HAP-1 (cell line): ENCODE measurements around the gene HTD2.

Experiments used
- DNase-seq, 2 experiments: peaks; one replicate each; pipeline ENCODE4 v3.0.0-alpha.2; 2016 to 2020; ENCODE audit warnings: low spot score in 2 of 2
- H3K27me3 ChIP-seq: fragments of 250-450 bp; sonication (Bioruptor Pico); 2 replicates; pipeline ENCODE4 v1.5.1; 2020; ENCODE audit warnings: low read depth, mild to moderate bottlenecking, moderate library complexity
- H3K36me3 ChIP-seq: fragments of 250-450 bp; sonication (Bioruptor Pico); replicated peaks from 2 replicates; pipeline ENCODE4 v1.5.1; 2020; ENCODE audit warnings: mild to moderate bottlenecking
- H3K4me1 ChIP-seq: fragments of 250-450 bp; sonication (Bioruptor Pico); 2 replicates; pipeline ENCODE4 v1.5.1; 2020; ENCODE audit warnings: mild to moderate bottlenecking
- H3K4me3 ChIP-seq: fragments of 250-450 bp; sonication (Bioruptor Pico); 2 replicates; pipeline ENCODE4 v1.5.1; 2020; ENCODE audit warnings: mild to moderate bottlenecking, moderate library complexity
- H3K9me3 ChIP-seq: fragments of 250-450 bp; sonication (Bioruptor Pico); 2 replicates; pipeline ENCODE4 v1.5.1; 2020; ENCODE audit warnings: mild to moderate bottlenecking, moderate library complexity
- in situ Hi-C: fragments of 300-500 bp; cut with MboI; formaldehyde crosslinking; loops from 3 replicates; pipeline ENCODE4 v1.14.3; 2020; ENCODE audit warnings: low sequenced_read_pairs, inconsistent platforms, mixed read lengths

Gene HTD2

DNA sequence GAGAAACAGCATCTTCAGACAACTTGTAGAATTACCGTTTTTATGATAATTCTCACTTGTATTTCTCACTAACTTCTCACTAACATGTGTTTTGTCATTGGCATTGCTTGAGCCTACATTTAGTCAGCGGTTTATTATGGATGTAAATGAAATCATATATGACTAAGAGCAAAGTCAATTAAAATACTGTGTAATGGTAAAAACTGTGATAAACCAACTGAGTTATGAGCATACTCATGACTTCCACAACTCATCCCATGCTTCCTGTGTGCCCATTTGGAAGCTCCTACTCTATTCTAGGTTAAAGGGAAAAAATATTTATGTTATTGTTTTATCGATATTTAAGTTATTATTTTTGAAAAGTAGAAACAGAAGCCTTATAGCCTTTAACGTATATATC lies 39.1 kb downstream of the HTD2 start:
- H3K27me3 ChIP-seq: no peaks in the 10 kb centered on the region
- no peaks in the 10 kb centered on the region for H3K36me3 ChIP-seq
- H3K4me1 ChIP-seq: no peaks in the 10 kb centered on the region
- in situ Hi-C loops: no loop called here
- no peaks in the 10 kb centered on the region for H3K9me3 ChIP-seq
- no peak for DNase-seq
- no peak overlapping the region for H3K4me3 ChIP-seq

DNA sequence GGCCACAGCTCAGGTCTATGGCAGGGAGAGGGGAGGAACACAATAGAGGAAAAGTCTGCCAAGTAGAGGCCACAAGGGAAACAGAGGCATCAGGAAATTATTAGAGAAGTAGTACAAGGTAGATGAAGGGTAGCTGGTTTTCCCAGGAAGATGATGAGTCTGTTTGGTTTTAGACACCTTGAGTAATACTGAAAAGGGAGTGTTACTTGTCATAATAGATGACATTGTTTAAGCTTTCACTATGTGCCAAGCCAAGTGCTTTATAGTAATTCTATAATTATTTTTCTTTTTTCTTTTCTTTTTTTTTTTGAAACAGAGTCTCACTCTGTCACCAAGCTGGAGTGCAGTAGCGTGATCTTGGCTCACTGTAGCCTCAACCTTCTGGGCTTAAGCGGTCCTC lies 40.0 kb downstream of the HTD2 start:
- no peak overlapping the region for H3K4me3 ChIP-seq
- no peaks in the 10 kb centered on the region for H3K9me3 ChIP-seq
- in situ Hi-C loops: no loop called here
- H3K4me1 ChIP-seq: no peaks in the 10 kb centered on the region
- DNase-seq: no peak
- H3K36me3 ChIP-seq: no peaks in the 10 kb centered on the region
- no peaks in the 10 kb centered on the region for H3K27me3 ChIP-seq

DNA sequence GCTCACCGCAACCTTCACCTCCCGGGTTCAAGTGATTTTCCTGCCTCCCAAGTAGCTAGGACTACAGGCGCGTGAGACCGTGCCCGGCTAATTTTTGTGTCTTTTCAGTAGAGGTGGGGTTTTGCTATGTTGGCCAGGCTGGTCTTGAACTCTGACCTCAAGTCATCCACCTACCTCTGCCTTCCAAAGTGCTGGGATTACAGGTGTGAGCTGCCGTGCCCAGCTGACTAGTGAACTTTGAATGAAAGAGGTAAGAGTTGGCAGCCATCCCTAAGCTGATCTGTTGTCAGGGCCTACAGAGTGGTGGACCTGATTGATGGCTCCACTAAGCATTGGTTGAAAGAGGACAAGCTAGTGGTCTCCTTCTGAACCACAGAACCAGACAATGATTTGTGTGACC lies 41.7 kb downstream of the HTD2 start:
- Histone ChIP-seq H3K36me3 (no peaks in the 10 kb centered on the region), H3K27me3 (no peaks in the 10 kb centered on the region), H3K9me3 (no peaks in the 10 kb centered on the region), H3K4me1 (no peaks in the 10 kb centered on the region), H3K4me3 (no peak overlapping the region)
- DNase-seq: no peak
- in situ Hi-C loops: no loop called here

DNA sequence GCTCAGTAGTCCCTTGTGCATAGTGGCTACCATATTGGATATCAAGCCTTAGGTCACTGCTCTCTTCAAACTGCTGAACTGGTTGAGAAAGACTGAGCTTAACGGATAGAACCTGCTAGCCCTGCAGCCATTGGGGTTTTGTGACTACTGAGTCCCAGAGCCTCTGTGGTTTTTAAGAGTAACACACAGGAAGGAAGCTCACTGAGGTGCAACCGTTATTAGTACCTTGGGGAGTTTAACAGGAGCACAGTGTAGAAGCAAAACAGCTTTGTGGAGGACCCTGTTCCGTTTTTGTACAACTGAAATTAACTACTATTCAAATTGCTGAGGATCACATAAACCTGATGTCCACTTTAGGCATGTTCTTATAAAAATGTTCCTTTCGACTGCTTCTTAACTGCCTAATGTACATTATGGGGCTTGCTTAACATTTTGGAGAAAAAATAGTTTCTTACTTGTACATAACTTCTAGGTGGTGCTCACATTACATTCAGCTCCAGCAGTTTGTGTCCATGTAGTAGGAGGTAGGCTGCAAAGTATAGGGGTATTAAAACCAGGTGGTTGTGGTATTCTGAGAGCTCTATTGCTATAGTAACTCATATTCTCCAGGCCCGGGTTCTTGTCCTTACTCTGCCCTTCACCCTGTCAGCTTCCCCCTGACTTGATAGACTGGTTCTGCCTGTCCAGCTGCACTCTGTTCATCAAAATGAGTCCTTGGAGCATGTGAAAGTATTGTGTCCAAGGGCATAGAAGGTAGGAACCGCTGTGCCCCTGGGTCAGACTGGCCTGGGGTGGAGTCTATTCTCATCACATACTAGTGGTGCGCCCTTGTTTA lies 43.7 kb downstream of the HTD2 start:
- H3K4me1 ChIP-seq: no peaks in the 10 kb centered on the region

DNA sequence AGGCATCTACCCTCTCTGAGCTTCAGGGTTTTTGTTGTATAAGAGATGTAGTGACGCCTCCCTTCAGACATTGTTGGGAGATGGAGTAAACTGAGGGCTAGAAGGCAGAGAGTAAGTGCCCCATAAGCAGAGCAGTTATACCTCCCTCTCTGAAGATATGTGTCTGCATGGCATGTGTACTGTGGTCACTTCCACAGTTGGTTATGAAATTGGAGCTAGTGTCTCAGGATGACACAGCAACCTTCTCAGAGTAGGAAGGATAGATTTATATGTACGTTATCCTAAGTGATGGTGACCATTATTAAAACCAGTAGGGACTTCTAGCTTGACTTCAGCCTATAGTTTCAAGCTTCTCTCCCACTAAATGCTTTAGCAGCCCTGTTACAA lies 44.3 kb downstream of the HTD2 start:
- no peaks in the 10 kb centered on the region for H3K9me3 ChIP-seq
- DNase-seq: no peak
- H3K27me3 ChIP-seq: no peaks in the 10 kb centered on the region
- in situ Hi-C loops: no loop called here
- no peaks in the 10 kb centered on the region for H3K4me1 ChIP-seq
- H3K36me3 ChIP-seq: no peaks in the 10 kb centered on the region
- H3K4me3 ChIP-seq: no peak overlapping the region

More for the DNA sequence above, 43.7 kb downstream of the HTD2 start:
- no peaks in the 10 kb centered on the region for H3K27me3 ChIP-seq
- H3K36me3 ChIP-seq: no peaks in the 10 kb centered on the region
- in situ Hi-C loops: no loop called here
- no peak overlapping the region for H3K4me3 ChIP-seq
- no peak for DNase-seq
- H3K9me3 ChIP-seq: no peaks in the 10 kb centered on the region

DNA sequence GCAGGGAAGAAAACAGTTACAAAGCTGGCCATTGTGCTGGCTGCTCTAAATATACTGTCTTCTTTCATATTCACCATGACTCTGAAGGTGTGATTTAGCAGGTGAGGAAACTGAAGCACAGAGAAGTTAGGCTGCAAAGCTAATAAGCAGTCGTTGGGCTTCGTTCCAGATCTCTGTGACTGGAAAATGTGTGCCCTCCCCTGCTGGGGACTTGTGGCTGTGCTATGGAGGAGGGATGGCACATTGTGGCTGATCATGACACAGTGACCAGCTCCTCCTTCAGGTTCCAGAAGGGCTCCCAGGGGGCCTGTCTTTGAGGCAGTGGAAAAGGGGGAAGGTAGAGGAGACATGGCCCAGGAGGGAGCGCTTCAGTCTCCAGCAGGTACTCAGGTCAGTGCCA lies 45.6 kb downstream of the HTD2 start:
- no peaks in the 10 kb centered on the region for H3K9me3 ChIP-seq
- no peaks in the 10 kb centered on the region for H3K4me1 ChIP-seq
- no peaks in the 10 kb centered on the region for H3K27me3 ChIP-seq
- H3K4me3 ChIP-seq: no peak overlapping the region
- no peaks in the 10 kb centered on the region for H3K36me3 ChIP-seq
- in situ Hi-C loops: no loop called here
- DNase-seq: peak in 1 of 2 experiments; percentile 12

DNA sequence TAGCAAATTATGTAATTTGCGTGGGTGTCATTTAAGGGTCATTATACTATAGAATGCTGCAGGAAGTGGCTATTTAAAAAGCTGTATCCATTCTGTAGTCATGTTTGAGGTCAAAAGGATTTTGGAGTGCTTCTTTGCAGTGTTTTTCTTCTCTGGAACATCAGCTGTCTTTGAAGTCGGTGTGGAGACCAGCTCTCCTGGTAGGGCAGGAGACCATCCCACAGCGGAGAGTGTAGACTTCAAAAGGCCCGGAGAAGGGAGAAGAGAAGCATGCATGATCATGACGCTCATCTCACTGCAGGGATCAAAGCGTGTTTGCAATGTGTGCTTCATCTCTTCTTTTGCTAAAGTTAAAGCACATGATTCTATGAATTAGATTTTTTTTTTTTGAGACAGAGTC lies 46.3 kb downstream of the HTD2 start:
- Histone ChIP-seq H3K4me3 (no peak overlapping the region), H3K27me3 (no peaks in the 10 kb centered on the region), H3K9me3 (no peaks in the 10 kb centered on the region), H3K4me1 (no peaks in the 10 kb centered on the region), H3K36me3 (no peaks in the 10 kb centered on the region)
- in situ Hi-C loops: no loop called here
- no peak for DNase-seq

- no peak for DNase-seq
These were observed 47.6 kb downstream of the HTD2 start for GRCh38 chr3:58353722-58354553.

DNA sequence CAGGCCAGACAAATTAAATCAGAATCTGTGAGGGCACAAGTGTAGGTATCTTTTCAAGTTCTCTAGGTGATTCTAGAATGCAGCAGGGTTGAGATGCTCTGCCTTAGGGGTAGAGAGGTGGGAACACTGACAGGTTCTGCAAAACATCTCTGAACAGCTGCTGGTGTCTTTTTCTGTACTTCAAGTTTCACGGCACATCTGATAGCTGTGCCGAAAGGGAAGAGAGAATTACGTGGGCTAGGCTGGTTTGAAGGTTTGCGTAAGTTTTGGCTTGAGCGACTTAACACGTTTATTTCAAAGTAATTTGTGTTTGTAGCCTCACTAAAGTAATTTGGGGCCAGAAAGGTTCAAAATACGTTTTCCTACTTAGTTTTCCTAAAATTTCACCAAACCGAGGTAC lies 48.9 kb downstream of the HTD2 start:
- DNase-seq: no peak
- H3K4me3 ChIP-seq: no peak overlapping the region
- no peaks in the 10 kb centered on the region for H3K27me3 ChIP-seq
- in situ Hi-C loops: no loop called here
- no peaks in the 10 kb centered on the region for H3K36me3 ChIP-seq
- H3K4me1 ChIP-seq: no peaks in the 10 kb centered on the region
- no peaks in the 10 kb centered on the region for H3K9me3 ChIP-seq

More at GRCh38 chr3:58353722-58354553, 47.6 kb downstream of the HTD2 start:
- no peaks in the 10 kb centered on the region for H3K36me3 ChIP-seq
- H3K4me3 ChIP-seq: no peak overlapping the region
- H3K4me1 ChIP-seq: no peaks in the 10 kb centered on the region
- in situ Hi-C loops: no loop called here
- no peaks in the 10 kb centered on the region for H3K27me3 ChIP-seq
- H3K9me3 ChIP-seq: no peaks in the 10 kb centered on the region

DNA sequence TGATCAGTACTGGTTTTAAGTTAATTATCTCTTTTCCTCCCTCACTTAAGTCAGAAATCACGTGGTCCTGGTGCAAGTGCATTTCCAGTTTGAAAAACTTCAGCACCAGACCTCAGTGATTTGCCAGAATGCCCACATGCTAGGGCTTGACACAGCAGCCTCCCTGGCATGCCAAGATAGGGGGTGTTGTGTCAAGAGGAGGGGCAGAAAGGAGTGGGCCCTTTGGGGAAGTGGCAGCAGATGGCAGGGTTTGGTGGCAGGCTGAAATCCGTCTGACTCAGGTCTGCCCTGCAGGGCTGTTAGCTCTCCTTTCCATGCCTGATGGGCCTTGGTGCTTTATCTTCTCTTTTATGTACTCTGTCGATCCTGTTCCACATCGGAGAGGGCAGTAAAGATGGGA lies 49.7 kb downstream of the HTD2 start:
- in situ Hi-C loops: no loop called here
- H3K4me3 ChIP-seq: no peak overlapping the region
- no peak for DNase-seq
- H3K36me3 ChIP-seq: no peaks in the 10 kb centered on the region
- no peaks in the 10 kb centered on the region for H3K4me1 ChIP-seq
- H3K9me3 ChIP-seq: no peaks in the 10 kb centered on the region
- no peaks in the 10 kb centered on the region for H3K27me3 ChIP-seq

DNA sequence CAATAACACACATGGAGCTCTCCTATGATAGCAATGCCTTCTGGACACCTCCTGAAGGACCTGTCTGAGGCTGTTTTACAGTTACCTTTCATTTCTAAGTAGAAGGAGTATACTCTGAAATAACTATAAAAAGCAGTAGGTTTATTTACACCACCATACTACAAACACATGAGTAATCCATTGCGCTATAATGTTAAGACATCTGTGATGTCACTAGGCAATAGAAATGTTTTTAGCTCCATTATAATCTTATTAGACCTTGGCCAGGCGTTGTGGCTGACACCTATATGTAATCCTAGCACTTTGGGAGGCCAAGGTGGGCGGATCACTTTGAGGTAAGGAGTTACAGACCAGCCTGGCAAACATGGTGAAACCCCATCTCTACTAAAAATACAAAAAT lies 51.1 kb downstream of the HTD2 start:
- no peaks in the 10 kb centered on the region for H3K9me3 ChIP-seq
- no peaks in the 10 kb centered on the region for H3K27me3 ChIP-seq
- no peaks in the 10 kb centered on the region for H3K36me3 ChIP-seq
- H3K4me3 ChIP-seq: no peak overlapping the region
- no peak for DNase-seq
- no peaks in the 10 kb centered on the region for H3K4me1 ChIP-seq
- in situ Hi-C loops: no loop called here

DNA sequence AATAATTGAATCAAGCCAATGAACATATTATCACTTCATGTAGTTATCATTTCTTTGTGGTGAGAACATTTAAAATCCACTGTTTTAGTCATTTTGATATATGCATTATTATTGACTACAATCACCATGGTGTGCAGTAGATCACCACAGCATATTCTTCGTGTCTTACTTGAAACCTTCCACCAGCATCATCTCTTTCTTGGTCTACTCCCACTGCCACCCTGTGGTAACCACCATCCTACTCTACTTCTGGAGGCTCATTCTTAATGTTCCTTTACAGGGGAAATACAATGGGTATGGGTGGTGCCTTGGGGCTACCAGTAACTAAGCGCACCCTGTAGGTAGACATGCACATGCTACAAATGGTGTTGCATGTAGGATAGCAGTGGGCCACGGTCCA lies 51.8 kb downstream of the HTD2 start:
- Histone ChIP-seq H3K4me1 (no peaks in the 10 kb centered on the region), H3K36me3 (no peaks in the 10 kb centered on the region), H3K4me3 (no peak overlapping the region), H3K9me3 (no peaks in the 10 kb centered on the region), H3K27me3 (no peaks in the 10 kb centered on the region)
- in situ Hi-C loops: no loop called here
- no peak for DNase-seq

GRCh38 chr3:58358808-58359207 lies 52.5 kb downstream of the HTD2 start:
- Histone ChIP-seq H3K4me3 (no peak overlapping the region), H3K9me3 (no peaks in the 10 kb centered on the region), H3K4me1 (no peaks in the 10 kb centered on the region), H3K36me3 (no peaks in the 10 kb centered on the region), H3K27me3 (no peaks in the 10 kb centered on the region)
- no peak for DNase-seq
- in situ Hi-C loops: no loop called here

- in situ Hi-C loops: no loop called here
- H3K27me3 ChIP-seq: no peaks in the 10 kb centered on the region
- DNase-seq: peak; percentile 26 to 33
- no peaks in the 10 kb centered on the region for H3K9me3 ChIP-seq
- H3K4me1 ChIP-seq: no peaks in the 10 kb centered on the region
- no peaks in the 10 kb centered on the region for H3K36me3 ChIP-seq
- H3K4me3 ChIP-seq: no peak overlapping the region
These were observed 53.3 kb downstream of the HTD2 start for GRCh38 chr3:58359621-58360020.
